ENCODE data around the gene OR52H1. TPM values are rescaled to one million over a fixed set of nuclear protein-coding genes. Genes with fewer than 3 reads are reported as not detected.

Gene OR52H1
- total RNA-seq, 1 donor: 0.81 TPM

- TF ChIP-seq CTCF (IDR thresholded peaks at IDR 0.05; ENCODE audit: insufficient read depth, low read length): no peak
- no peak overlapping the region for H3K4me3 ChIP-seq (ENCODE audit: low read depth, low read length)
- no peak for DNase-seq (ENCODE audit: low read depth)
Observed at GRCh38 chr11:5541427-5541826, 6.9 kb downstream of the OR52H1 start.

- TF ChIP-seq CTCF (IDR thresholded peaks at IDR 0.05; ENCODE audit: insufficient read depth, low read length): no peak
- H3K4me3 ChIP-seq (ENCODE audit: low read depth, low read length): no peak overlapping the region
- no peak for DNase-seq (ENCODE audit: low read depth)
Observed at GRCh38 chr11:5536482-5536881, 11.9 kb downstream of the OR52H1 start.

GRCh38 chr11:5534046-5534445, 14.3 kb downstream of the OR52H1 start:
- DNase-seq (ENCODE audit: low read depth): no peak
- TF ChIP-seq CTCF (IDR thresholded peaks at IDR 0.05; ENCODE audit: insufficient read depth, low read length): no peak
- H3K4me3 ChIP-seq (ENCODE audit: low read depth, low read length): no peak overlapping the region

- TF ChIP-seq CTCF (IDR thresholded peaks at IDR 0.05; ENCODE audit: insufficient read depth, low read length): no peak
- DNase-seq (ENCODE audit: low read depth): no peak
- no peak overlapping the region for H3K4me3 ChIP-seq (ENCODE audit: low read depth, low read length)
Observed at GRCh38 chr11:5531053-5531831, 17.1 kb downstream of the OR52H1 start.

- DNase-seq (ENCODE audit: low read depth): no peak
- H3K4me3 ChIP-seq (ENCODE audit: low read depth, low read length): no peak overlapping the region
- no peak for TF ChIP-seq CTCF (IDR thresholded peaks at IDR 0.05; ENCODE audit: insufficient read depth, low read length)
Observed at GRCh38 chr11:5528495-5528894, 19.8 kb downstream of the OR52H1 start.

GRCh38 chr11:5527716-5528115, 20.6 kb downstream of the OR52H1 start:
- DNase-seq (ENCODE audit: low read depth): no peak
- no peak for TF ChIP-seq CTCF (IDR thresholded peaks at IDR 0.05; ENCODE audit: insufficient read depth, low read length)
- H3K4me3 ChIP-seq (ENCODE audit: low read depth, low read length): no peak overlapping the region

- no peak overlapping the region for H3K4me3 ChIP-seq (ENCODE audit: low read depth, low read length)
- no peak for TF ChIP-seq CTCF (IDR thresholded peaks at IDR 0.05; ENCODE audit: insufficient read depth, low read length)
- no peak for DNase-seq (ENCODE audit: low read depth)
Observed at GRCh38 chr11:5524756-5525155, 23.6 kb downstream of the OR52H1 start.
